Right cardiac atrium (tissue), 5 donors: ENCODE measurements around the gene MTHFD2L. TPM values are rescaled to one million over a fixed set of nuclear protein-coding genes. Genes with fewer than 3 reads are reported as not detected.

Experiments
- ATAC-seq, 2 donors: fragments of 200-7000 bp; cut with Tn5 transposase; one replicate each; pipeline versions ENCODE4 v1.8.0 to v1.9.1; 2020; ENCODE audit warnings: moderate library complexity in 2 of 2, mild to moderate bottlenecking in 1 of 2
- DNase-seq, 3 donors: peaks; one replicate each; pipeline ENCODE4 v3.0.0-alpha.2; 2020
- H3K27ac ChIP-seq: one replicate; pipeline ENCODE4 v1.5.1; 2013; ENCODE audit warnings: mild to moderate bottlenecking, low read length, control low read depth, moderate library complexity
- H3K27me3 ChIP-seq: one replicate; pipeline ENCODE4 v1.6.1; 2013; ENCODE audit not compliant: control insufficient read depth, insufficient read depth
- H3K4me1 ChIP-seq: one replicate; pipeline ENCODE4 v1.6.1; 2013; ENCODE audit warnings: low read length; ENCODE audit not compliant: control insufficient read depth, insufficient read depth
- H3K4me3 ChIP-seq: one replicate; pipeline ENCODE4 v1.5.1; 2013; ENCODE audit warnings: low read length, control low read depth
- H3K9me3 ChIP-seq: one replicate; pipeline ENCODE4 v1.6.1; 2013; ENCODE audit warnings: low read length; ENCODE audit not compliant: control insufficient read depth
- WGBS: extraction: QIAGEN DNeasy Blood & Tissue Kit; methylation state at CpG from one replicate; pipeline ENCODE4 v1.1.7; 2013; 5-methylcytosine and 5-hydroxymethylcytosine counted together
- intact Hi-C, 4 donors: fragments of 100-400 bp; cut with DNase I; formaldehyde crosslinking; loops; one replicate each; pipeline versions ENCODE4 v1.11.0 to v1.14.0; 2022 to 2023
- polyA plus RNA-seq: library from polyadenylated mRNA; stranded (reverse); fragments of 200-250 nt; gene quantifications from one replicate; pipeline ENCODE4 v1.2.3, GENCODE V29; 2013
- total RNA-seq, 4 donors: library from RNA; stranded (reverse); fragmentation: NEBNext Ultra II Directional; extraction: Animal tissue kit (Norgen Biotek cat#: 25700); gene quantifications; one replicate each; pipeline ENCODE4 v1.2.1, GENCODE V29; 2021
- donor health status: healthy with polysubstance abuse.
- donor health status: DM: no; HTN: yes; CAD: no.
- donor health status: DM: no; HTN: no; CAD: no.
- donor health status: DM: no; HTN: yes; CAD: no; lungs with severe emphysema.
- donor health status: DM: yes; HTN: yes; CAD: no.

The MTHFD2L gene
- total and polyA plus RNA-seq, 5 donors = 8.7 to 14.2 (median 11.5) TPM

- 60% methylated on average over 1 of the region's 1 CpG for WGBS
- H3K9me3 ChIP-seq = no peaks in the 10 kb centered on the region
- no peaks in the 10 kb centered on the region for H3K27me3 ChIP-seq
- ATAC-seq (no peak), DNase-seq (no peak)
- intact Hi-C loops = no loop called here
- no peaks in the 10 kb centered on the region for H3K4me1 ChIP-seq
- no peak overlapping the region for H3K4me3 ChIP-seq
- no peak overlapping the region for H3K27ac ChIP-seq
Measured at GRCh38 chr4:74166135-74166534, 8.2 kb downstream of the MTHFD2L start.

- intact Hi-C loops = no loop called here
- WGBS = 100% methylated on average over 1 of the region's 1 CpG
- DNase-seq = peak in 1 of 3 donors; percentile 9
- H3K4me1 ChIP-seq = no peaks in the 10 kb centered on the region
- no peaks in the 10 kb centered on the region for H3K27me3 ChIP-seq
- no peaks in the 10 kb centered on the region for H3K9me3 ChIP-seq
- ATAC-seq = peak; percentile 22 to 47
- H3K27ac ChIP-seq = no peak overlapping the region
- no peak overlapping the region for H3K4me3 ChIP-seq
Measured at GRCh38 chr4:74166818-74167217, 8.9 kb downstream of the MTHFD2L start.

GRCh38 chr4:74167585-74167984 is 9.7 kb downstream of the MTHFD2L start:
- no peak for DNase-seq

GRCh38 chr4:74168841-74169240 is 10.9 kb downstream of the MTHFD2L start:
- no peak overlapping the region for H3K4me3 ChIP-seq
- no peaks in the 10 kb centered on the region for H3K9me3 ChIP-seq
- WGBS = 88% methylated on average over 2 of the region's 2 CpGs
- DNase-seq = no peak
- intact Hi-C loops = no loop called here
- H3K4me1 ChIP-seq = no peaks in the 10 kb centered on the region
- H3K27me3 ChIP-seq = no peaks in the 10 kb centered on the region
- no peak overlapping the region for H3K27ac ChIP-seq
- no peak for ATAC-seq

More at GRCh38 chr4:74167585-74167984, 9.7 kb downstream of the MTHFD2L start:
- Histone ChIP-seq H3K27me3 (no peaks in the 10 kb centered on the region), H3K9me3 (no peaks in the 10 kb centered on the region), H3K4me1 (no peaks in the 10 kb centered on the region), H3K27ac (no peak overlapping the region), H3K4me3 (no peak overlapping the region)
- intact Hi-C loops = no loop called here
- 97% methylated on average over 2 of the region's 2 CpGs for WGBS
- peak in 1 of 2 donors; percentile 14 for ATAC-seq

GRCh38 chr4:74173321-74173720 is 15.4 kb downstream of the MTHFD2L start:
- WGBS = 93% methylated on average over 5 of the region's 5 CpGs
- H3K4me1 ChIP-seq = no peaks in the 10 kb centered on the region
- H3K27ac ChIP-seq = no peak overlapping the region
- H3K4me3 ChIP-seq = no peak overlapping the region
- no peaks in the 10 kb centered on the region for H3K9me3 ChIP-seq
- no peaks in the 10 kb centered on the region for H3K27me3 ChIP-seq
- intact Hi-C loops = no loop called here
- ATAC-seq (no peak), DNase-seq (no peak)

GRCh38 chr4:74174421-74174820 is 16.5 kb downstream of the MTHFD2L start:
- no peak for ATAC-seq
- 89% methylated on average over 2 of the region's 2 CpGs for WGBS

GRCh38 chr4:74174941-74175340 is 17.0 kb downstream of the MTHFD2L start:
- Histone ChIP-seq H3K9me3 (no peaks in the 10 kb centered on the region), H3K27ac (no peak overlapping the region), H3K27me3 (no peaks in the 10 kb centered on the region), H3K4me1 (no peaks in the 10 kb centered on the region), H3K4me3 (no peak overlapping the region)
- intact Hi-C loops = no loop called here
- no peak for ATAC-seq
- WGBS = 89% methylated on average over 2 of the region's 2 CpGs
- DNase-seq = no peak

More at GRCh38 chr4:74174421-74174820, 16.5 kb downstream of the MTHFD2L start:
- Histone ChIP-seq H3K27ac (no peak overlapping the region), H3K4me3 (no peak overlapping the region), H3K9me3 (no peaks in the 10 kb centered on the region), H3K27me3 (no peaks in the 10 kb centered on the region), H3K4me1 (no peaks in the 10 kb centered on the region)
- intact Hi-C loops = no loop called here
- no peak for DNase-seq

GRCh38 chr4:74175379-74175778 is 17.5 kb downstream of the MTHFD2L start:
- Histone ChIP-seq H3K27ac (no peak overlapping the region), H3K27me3 (no peaks in the 10 kb centered on the region), H3K9me3 (no peaks in the 10 kb centered on the region), H3K4me3 (no peak overlapping the region), H3K4me1 (no peaks in the 10 kb centered on the region)
- intact Hi-C loops = no loop called here
- DNase-seq (no peak), ATAC-seq (no peak)
- WGBS = 95% methylated on average over 1 of the region's 1 CpG

- DNase-seq = no peak
- no peak overlapping the region for H3K4me3 ChIP-seq
- intact Hi-C loops = no loop called here
- ATAC-seq = no peak
- no peaks in the 10 kb centered on the region for H3K9me3 ChIP-seq
- 82% methylated on average over 3 of the region's 3 CpGs for WGBS
- no peaks in the 10 kb centered on the region for H3K27me3 ChIP-seq
- H3K4me1 ChIP-seq = no peaks in the 10 kb centered on the region
- no peak overlapping the region for H3K27ac ChIP-seq
Measured at GRCh38 chr4:74178798-74179197, 20.9 kb downstream of the MTHFD2L start.

- Histone ChIP-seq H3K4me3 (no peak overlapping the region), H3K9me3 (no peaks in the 10 kb centered on the region), H3K4me1 (no peaks in the 10 kb centered on the region), H3K27ac (no peak overlapping the region), H3K27me3 (no peaks in the 10 kb centered on the region)
- ATAC-seq (no peak), DNase-seq (no peak)
- intact Hi-C loops = loop anchor here in 1 of 4 donors (10.0 kb wide), 1 partner anchor 134 kb away; no protein-coding TSS in a partner anchor
- 96% methylated on average over 3 of the region's 3 CpGs for WGBS
Measured at GRCh38 chr4:74181219-74181618, 23.3 kb downstream of the MTHFD2L start.

- DNase-seq (no peak), ATAC-seq (no peak)
Measured at GRCh38 chr4:74188912-74189311, 31.0 kb downstream of the MTHFD2L start.

More at GRCh38 chr4:74188912-74189311, 31.0 kb downstream of the MTHFD2L start:
- H3K4me3 ChIP-seq = no peak overlapping the region
- H3K4me1 ChIP-seq = no peaks in the 10 kb centered on the region
- H3K9me3 ChIP-seq = no peaks in the 10 kb centered on the region
- intact Hi-C loops = loop anchor here in 3 of 4 donors (5.0 to 10.0 kb wide), 2 partner anchors 123 to 126 kb away; no protein-coding TSS in a partner anchor
- H3K27ac ChIP-seq = no peak overlapping the region
- WGBS = 42% methylated on average over 2 of the region's 2 CpGs
- H3K27me3 ChIP-seq = no peaks in the 10 kb centered on the region
